NCI-H1417 (cell line): ENCODE results near the gene EHD1.

Experiments used
- DNase-seq, 3 experiments: peaks; one replicate each; lab custom pipeline; 2025; lab: John Stamatoyannopoulos, UW

Gene EHD1

GRCh38 chr11:64842851-64843685 is 35.4 kb downstream of the EHD1 start:
- DNase-seq: peak in 2 of 3 experiments; percentile 79 to 80

DNA sequence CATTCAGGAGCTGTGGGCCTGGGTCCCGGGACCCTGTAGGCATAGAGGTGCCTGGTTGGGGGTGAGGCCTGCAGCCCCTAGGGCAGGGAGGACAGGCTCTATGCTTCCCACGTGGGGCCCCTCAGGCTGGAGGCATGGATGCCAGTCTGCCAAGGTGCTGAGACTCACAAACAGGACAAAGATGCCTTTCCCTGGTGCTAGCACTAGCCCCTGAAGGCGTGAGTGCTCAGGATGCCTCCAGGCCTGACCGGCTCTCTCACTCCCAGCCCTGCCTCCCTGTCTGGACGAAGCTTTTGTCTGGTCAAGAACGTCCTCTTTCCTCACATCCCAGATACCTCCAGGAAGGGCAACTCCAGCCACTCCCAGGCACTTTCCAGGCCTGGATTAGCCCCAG is 36.1 kb downstream of the EHD1 start:
- no peak for DNase-seq

DNA sequence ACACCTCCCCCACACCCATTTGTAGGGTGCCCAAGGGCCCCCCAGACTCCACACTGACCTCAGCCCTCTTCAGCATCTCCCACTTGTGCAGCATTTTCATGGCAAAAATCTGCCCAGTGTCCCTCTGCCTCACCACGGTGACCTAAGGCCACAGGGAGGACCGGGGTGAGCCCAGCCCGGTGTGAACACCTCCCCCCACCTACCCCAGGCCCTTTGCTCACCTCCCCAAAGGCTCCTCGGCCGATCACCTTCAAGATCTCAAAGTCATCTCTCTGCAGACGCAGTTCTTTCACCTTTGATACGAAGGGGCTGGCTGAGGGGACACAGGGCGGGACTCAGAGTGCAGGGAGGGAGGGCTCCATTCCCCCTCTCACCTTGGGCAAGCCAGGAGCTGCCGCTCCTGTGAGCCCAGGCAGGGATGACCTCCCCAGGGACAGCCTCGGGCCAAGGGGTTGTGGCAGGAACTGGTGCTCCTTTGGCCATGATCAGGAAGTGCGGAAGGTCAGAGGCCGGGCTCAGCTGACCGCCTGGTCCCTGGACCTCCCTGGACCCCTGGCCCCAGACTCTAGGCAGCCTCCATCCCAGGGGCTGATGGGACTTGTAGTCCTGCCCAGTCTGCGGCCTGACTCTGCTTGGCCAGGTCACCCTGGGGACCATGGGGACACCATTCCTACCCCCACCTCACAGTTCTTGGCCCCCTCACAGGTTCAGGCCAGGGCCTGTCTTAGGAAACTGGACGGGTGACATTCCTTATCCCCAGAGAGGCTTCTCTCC is 36.6 kb downstream of the EHD1 start:
- DNase-seq: no peak

GRCh38 chr11:64839887-64840782 is 38.3 kb downstream of the EHD1 start:
- DNase-seq: no peak

- DNase-seq: no peak
Measured at GRCh38 chr11:64839335-64839734, 39.1 kb downstream of the EHD1 start.

- DNase-seq: no peak
Measured at GRCh38 chr11:64838600-64839334, 39.7 kb downstream of the EHD1 start.

DNA sequence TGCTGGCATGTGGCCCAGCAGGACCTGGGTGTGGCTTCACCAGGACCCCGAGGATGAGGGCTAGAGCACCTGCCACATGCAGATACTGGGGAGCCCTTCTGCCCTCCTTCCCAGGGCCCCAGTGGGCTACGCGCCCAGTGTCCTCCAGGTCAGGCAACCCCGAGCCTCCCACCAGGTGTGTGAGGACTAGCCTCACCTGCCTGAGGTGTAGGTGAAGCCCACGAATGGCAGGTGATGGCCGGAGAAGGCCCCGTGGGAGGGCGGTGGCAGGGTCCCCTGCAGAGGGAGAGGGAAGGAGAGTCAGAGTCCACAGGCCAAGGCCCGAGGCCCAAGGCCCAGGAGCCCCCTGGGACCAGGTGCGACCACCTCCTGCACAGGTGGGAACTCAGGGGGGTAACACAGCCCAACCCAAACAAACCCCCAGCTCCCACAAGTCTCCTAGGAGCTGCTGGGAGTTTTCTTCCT is 40.5 kb downstream of the EHD1 start:
- DNase-seq: no peak

GRCh38 chr11:64836448-64837072 is 41.9 kb downstream of the EHD1 start:
- DNase-seq: no peak

DNA sequence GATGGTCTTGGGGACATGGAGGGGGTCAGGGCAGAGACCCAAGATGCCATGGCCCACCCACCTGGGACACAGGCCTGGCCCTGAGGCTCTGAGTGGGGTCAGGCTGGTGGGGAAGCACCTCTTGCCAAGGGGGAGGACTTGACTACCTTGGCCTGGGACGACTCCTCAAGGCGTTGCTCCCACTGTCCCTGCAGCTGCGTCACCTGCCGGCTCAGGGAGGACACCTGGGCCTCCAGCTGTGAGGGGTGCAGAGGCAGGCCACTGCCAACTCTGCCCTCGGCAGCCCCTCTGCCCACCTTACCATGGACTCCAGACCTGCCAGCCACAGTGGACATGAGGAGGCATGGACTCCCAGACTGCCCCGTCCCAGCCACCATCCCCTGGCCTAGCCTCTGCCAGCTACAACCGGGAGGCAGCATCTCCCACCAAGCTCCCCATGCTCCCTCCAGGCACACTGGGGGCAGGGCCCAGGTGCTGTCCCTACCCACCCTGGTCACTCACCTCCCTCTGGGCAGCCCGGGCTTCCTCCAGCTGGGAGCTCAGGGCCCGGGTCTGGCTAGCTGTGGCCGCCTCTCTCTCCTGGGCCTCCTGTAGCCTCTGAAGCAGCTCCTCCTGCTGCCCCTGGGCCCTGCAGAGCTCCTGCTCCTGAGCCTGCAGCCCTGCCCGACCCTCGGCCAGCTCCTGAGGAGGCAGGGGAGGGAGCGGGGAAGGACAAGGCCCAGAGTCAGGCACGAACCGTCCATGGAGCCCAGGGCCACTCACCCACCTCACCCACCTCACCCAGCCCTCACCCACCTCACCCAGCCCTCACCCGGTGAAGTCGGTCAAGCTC is 42.6 kb downstream of the EHD1 start:
- no peak for DNase-seq

DNA sequence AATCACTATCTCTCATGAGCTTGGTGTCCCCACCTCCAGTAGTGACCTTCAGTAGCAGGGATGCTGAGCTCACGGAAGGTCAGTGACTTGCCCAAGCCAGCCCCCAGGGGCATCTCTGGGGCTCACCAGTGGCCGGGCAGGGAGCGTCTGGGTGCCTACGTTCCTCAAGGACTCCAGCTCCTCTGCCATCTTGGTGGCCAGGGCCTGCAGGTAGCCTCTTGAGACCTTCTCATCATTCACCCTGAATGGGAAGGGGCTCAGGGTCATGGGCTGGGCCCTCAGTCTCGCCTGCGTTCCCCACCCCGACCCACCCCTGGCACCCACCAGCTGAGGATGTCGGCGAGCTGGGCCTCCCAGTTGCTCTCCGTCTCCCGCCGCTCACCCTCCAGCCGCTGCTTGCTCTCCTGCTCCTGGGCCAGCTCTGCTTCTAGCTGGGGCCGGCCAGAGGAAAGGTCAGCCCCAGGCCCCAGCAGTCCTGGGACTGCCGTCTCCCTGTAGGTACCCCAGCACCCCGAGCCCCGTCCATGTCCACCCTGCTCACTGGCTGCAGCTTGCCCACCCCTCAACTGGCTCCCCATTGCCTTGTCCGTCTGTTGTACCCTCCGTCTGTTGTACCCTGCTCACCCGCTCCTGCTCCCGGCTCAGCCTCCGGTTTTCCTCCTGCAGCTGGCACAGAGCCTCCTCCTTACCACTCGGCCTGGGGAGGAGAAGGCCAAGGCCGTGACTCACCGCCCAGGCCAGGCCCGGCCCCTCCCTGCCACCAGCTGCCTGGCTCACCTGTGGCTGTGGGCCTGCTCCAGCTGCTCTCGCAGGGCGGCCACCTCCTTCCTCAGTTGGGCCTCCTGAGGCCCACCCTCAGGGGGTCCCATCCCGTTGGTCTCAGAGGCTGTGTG is 43.5 kb downstream of the EHD1 start:
- DNase-seq: no peak

- no peak for DNase-seq
Measured at GRCh38 chr11:64834031-64834722, 44.2 kb downstream of the EHD1 start.

DNA sequence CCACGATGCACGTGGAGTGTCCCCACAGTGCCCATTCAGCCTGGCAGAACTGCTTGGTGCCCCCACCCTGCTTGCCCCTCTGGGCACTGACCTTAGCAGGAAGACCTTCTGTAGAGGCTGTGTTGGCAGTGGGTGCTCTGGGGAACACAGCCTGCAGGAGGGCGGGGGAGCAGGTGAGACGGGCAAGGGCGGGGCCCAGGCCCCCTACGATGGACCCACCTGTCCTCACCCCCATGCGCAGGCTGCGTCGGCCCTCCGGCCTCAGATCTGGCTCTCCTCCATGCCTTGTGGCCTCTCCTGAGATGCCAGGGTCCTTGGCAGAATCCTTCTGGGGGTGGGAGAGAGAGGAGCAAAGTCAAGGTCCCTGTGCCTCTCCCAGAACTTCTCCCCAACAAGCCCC is 44.9 kb downstream of the EHD1 start:
- no peak for DNase-seq

DNA sequence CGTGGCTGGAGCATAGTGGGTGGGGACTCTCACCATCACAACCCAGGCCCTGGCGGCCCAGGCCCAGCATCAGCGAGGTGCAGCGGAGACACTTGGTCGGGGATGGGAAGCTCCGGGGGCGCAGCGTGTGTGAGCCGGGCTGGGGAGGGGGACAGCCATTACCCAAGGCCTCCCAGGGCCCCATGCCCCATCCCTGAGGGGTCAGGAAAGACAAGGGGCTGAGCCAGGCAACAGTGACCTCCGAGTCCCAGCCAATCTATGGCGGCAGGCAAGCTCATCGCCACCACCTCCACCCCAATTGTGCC is 45.3 kb downstream of the EHD1 start:
- DNase-seq: no peak

DNA sequence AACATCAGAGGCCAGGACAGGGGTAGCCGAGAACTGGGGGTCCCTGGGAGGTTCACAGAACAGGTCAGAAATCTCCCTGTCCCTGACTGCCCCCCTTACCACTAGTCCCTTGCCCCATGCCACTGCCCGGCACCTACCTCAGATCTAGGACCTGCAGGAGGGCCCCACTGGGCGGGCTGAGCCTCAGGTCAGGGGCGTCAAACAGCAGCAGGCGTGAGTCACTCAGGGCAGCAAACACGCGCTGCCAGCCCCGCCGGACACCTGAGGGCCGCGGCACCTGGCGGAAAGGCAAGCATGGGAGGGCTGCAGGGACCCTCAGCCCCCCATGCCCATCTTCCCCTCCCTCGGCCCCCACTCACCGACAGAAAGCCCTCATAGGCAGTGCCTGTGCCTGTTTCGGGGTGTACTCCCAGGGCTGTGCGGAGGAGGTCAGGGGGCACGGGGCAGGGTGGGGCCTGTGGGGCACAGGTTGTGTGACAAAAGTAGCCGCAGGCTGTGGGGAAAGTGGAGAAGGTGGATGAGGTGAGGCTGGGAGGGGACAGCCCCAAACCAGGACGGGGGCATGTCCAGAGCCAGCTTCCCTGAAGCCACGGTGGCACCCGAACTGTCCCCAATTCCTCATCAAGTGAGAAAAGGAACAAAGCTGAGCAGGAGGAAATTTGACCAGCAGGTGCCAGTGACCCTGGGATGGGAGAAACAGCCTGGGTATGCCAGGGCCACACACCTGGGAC is 45.8 kb downstream of the EHD1 start:
- no peak for DNase-seq

- DNase-seq: peak in 2 of 3 experiments; percentile 52 to 75
Measured at GRCh38 chr11:64831411-64831891, 47.0 kb downstream of the EHD1 start.

- no peak for DNase-seq
Measured at GRCh38 chr11:64829536-64830251, 48.7 kb downstream of the EHD1 start.

DNA sequence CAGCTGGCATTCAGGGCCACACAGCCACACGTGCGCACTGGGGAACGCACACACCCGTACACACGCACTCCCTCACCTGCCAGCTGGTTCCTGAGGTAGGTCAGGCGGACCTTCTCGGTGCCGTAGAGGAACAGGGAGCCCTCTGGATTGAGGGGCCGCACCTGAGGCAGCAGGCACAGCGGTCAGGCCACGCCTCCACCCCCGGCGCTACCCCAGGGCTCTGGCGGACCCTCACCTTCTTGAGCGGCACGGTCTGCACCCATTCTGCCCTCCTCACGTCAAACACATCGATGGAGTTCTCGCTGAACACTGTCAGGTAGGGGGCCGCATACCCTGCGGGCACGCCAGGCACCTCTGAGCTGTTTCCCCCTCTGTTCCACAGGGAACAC is 51.0 kb downstream of the EHD1 start:
- DNase-seq: no peak
